Erythroblast (primary cell): ENCODE measurements around the gene HNRNPU.

ENCODE experiments used
- GATA1 ChIP-seq: IDR thresholded peaks from 2 replicates; pipeline ENCODE4 v1.6.1; 2011; ENCODE audit warnings: low read depth, mild to moderate bottlenecking, control low read depth, low read length, moderate library complexity
- POLR2A ChIP-seq: IDR thresholded peaks from 2 replicates; pipeline ENCODE4 v1.6.1; 2011; ENCODE audit warnings: mild to moderate bottlenecking, low read length

GRCh38 chr1:244854166-244854565 is 10.2 kb downstream of the HNRNPU start:
- no peak for TF ChIP-seq POLR2A
- no peak for TF ChIP-seq GATA1
